Liver (tissue), 9 donors: ENCODE measurements around the gene BFSP2. TPM values are rescaled to one million over a fixed set of nuclear protein-coding genes. Genes with fewer than 3 reads are reported as not detected.

Experiments used
- DNase-seq: peaks from one replicate; pipeline ENCODE4 v3.0.0-alpha.2; 2017; ENCODE audit warnings: low spot score
- H3K27ac ChIP-seq, 2 donors: one replicate each; pipeline ENCODE4 v1.7.0; 2013; ENCODE audit warnings: inconsistent platforms in 2 of 2, low read length in 2 of 2, control low read depth in 1 of 2, low read depth in 1 of 2, mild to moderate bottlenecking in 1 of 2
- H3K27me3 ChIP-seq, 4 donors: one replicate each; pipeline versions ENCODE4 v1.6.1 to v1.7.0; 2013; ENCODE audit warnings: low read length in 3 of 4, inconsistent platforms in 1 of 4, mild to moderate bottlenecking in 1 of 4, moderate library complexity in 1 of 4; ENCODE audit not compliant: control insufficient read depth in 4 of 4, insufficient read depth in 4 of 4
- H3K36me3 ChIP-seq, 4 donors: one replicate each; pipeline versions ENCODE4 v1.6.1 to v1.7.0; 2013; ENCODE audit warnings: low read length in 3 of 4, mild to moderate bottlenecking in 3 of 4, low read depth in 1 of 4, moderate library complexity in 1 of 4; ENCODE audit not compliant: control insufficient read depth in 4 of 4, insufficient read depth in 3 of 4
- H3K4me1 ChIP-seq, 4 donors: one replicate each; pipeline versions ENCODE4 v1.6.1 to v1.7.0; 2013; ENCODE audit warnings: low read length in 3 of 4, mild to moderate bottlenecking in 3 of 4, moderate library complexity in 1 of 4; ENCODE audit not compliant: control insufficient read depth in 4 of 4, insufficient read depth in 4 of 4
- H3K4me3 ChIP-seq, 3 donors: one replicate each; pipeline versions ENCODE4 v1.6.1 to v1.7.0; 2013; ENCODE audit warnings: low read length in 3 of 3, control low read depth in 1 of 3, low read depth in 1 of 3, mild to moderate bottlenecking in 1 of 3
- H3K9ac ChIP-seq, 2 donors: one replicate each; pipeline ENCODE4 v1.7.0; 2013; ENCODE audit warnings: low read length in 2 of 2, mild to moderate bottlenecking in 2 of 2, moderate library complexity in 2 of 2, control low read depth in 1 of 2, low read depth in 1 of 2
- H3K9me3 ChIP-seq, 4 donors: one replicate each; pipeline versions ENCODE4 v1.6.1 to v1.7.0; 2013; ENCODE audit warnings: low read length in 3 of 4; ENCODE audit not compliant: control insufficient read depth in 4 of 4
- EGR1 ChIP-seq, 2 donors: IDR thresholded peaks; 2 replicates each; pipeline ENCODE4 v1.6.1; 2016 to 2018; ENCODE audit warnings: antibody characterized with exemption in 2 of 2, low read depth in 2 of 2
- FOXA1 ChIP-seq: IDR thresholded peaks from 2 replicates; pipeline ENCODE4 v1.6.1; 2016; ENCODE audit warnings: antibody characterized with exemption
- FOXA2 ChIP-seq: IDR thresholded peaks from 2 replicates; pipeline ENCODE4 v1.6.1; 2016; ENCODE audit warnings: antibody characterized with exemption
- GABPA ChIP-seq, 2 donors: IDR thresholded peaks in 1 of 2; conservative IDR thresholded peaks in 1 of 2; 2 replicates each; pipeline ENCODE4 v1.6.1; 2016; ENCODE audit warnings: antibody characterized with exemption in 2 of 2, mild to moderate bottlenecking in 1 of 2, moderate library complexity in 1 of 2
- HNF4A ChIP-seq, 2 donors: conservative IDR thresholded peaks; 2 replicates each; pipeline ENCODE4 v1.6.1; 2016; ENCODE audit warnings: antibody characterized with exemption in 2 of 2, mild to moderate bottlenecking in 2 of 2
- HNF4G ChIP-seq: IDR thresholded peaks from 2 replicates; pipeline ENCODE4 v1.6.1; 2016; ENCODE audit warnings: antibody characterized with exemption
- JUND ChIP-seq, 2 donors: IDR thresholded peaks; 2 replicates each; pipeline ENCODE4 v1.6.1; 2016; ENCODE audit warnings: antibody characterized with exemption in 2 of 2
- NR2F2 ChIP-seq: IDR thresholded peaks from 2 replicates; pipeline ENCODE4 v1.6.1; 2016; ENCODE audit warnings: antibody characterized with exemption
- RAD21 ChIP-seq, 2 donors: IDR thresholded peaks; 2 replicates each; pipeline ENCODE4 v1.6.1; 2016; ENCODE audit warnings: antibody characterized with exemption in 2 of 2, mild to moderate bottlenecking in 2 of 2
- RXRA ChIP-seq, 2 donors: IDR thresholded peaks; 2 replicates each; pipeline ENCODE4 v1.6.1; 2017 to 2018; ENCODE audit warnings: antibody characterized with exemption in 2 of 2, mild to moderate bottlenecking in 1 of 2
- SP1 ChIP-seq: IDR thresholded peaks from 2 replicates; pipeline ENCODE4 v1.6.1; 2018; ENCODE audit warnings: antibody characterized with exemption, mild to moderate bottlenecking
- TAF1 ChIP-seq: conservative IDR thresholded peaks from 2 replicates; pipeline ENCODE4 v1.6.1; 2016; ENCODE audit warnings: antibody characterized with exemption, mild to moderate bottlenecking
- WGBS: extraction: QIAGEN DNeasy Blood & Tissue Kit; methylation state at CpG from one replicate; pipeline ENCODE4 v1.1.7; 2013; 5-methylcytosine and 5-hydroxymethylcytosine counted together
- polyA plus RNA-seq, 2 donors: library from polyadenylated mRNA; stranded (reverse) in 1 of 2; unstranded in 1 of 2; fragments of 200-250 nt in 1 of 2; fragments of >200 nt in 1 of 2; fragmentation: Nextera tagmentation in 1 of 2; extraction: Ambion mirVana in 1 of 2; gene quantifications; one replicate each; pipeline versions ENCODE4 v1.2.1 to v1.2.3, GENCODE V29; 2013 to 2015
- total RNA-seq, 2 donors: library from RNA; depleted of rRNA; stranded (reverse); fragments of >200 nt; gene quantifications; one replicate each; pipeline ENCODE4 v1.2.3, GENCODE V29; 2014
- TF ChIP-seq, protein P1 (sequence below): IDR thresholded peaks from 2 replicates; pipeline ENCODE4 v1.6.1; 2016; ENCODE audit warnings: antibody characterized with exemption
- TF ChIP-seq, protein P2 (sequence below): IDR thresholded peaks from 2 replicates; pipeline ENCODE4 v1.6.1; 2016; ENCODE audit warnings: antibody characterized with exemption, mild to moderate bottlenecking
- TF ChIP-seq, protein P3 (sequence below): IDR thresholded peaks from 2 replicates; pipeline ENCODE4 v1.6.1; 2016; ENCODE audit warnings: antibody characterized with exemption
- TF ChIP-seq, protein P4 (sequence below): IDR thresholded peaks from 2 replicates; pipeline ENCODE4 v1.6.1; 2016; ENCODE audit warnings: antibody characterized with exemption
- TF ChIP-seq, protein P5 (sequence below): fragments of 150-350 bp; IDR thresholded peaks from 2 replicates; pipeline ENCODE4 v1.5.1; 2017; ENCODE audit warnings: improper control_type of control experiment, low read depth, low read length; ENCODE audit not compliant: missing input control
- donor health status: healthy.
- donor health status: healthy.
- donor health status: healthy.
- donor health status: healthy.
- donor health status: healthy.

Gene BFSP2
- total and polyA plus RNA-seq, 4 donors = 0.42 TPM; not detected in 3

DNA sequence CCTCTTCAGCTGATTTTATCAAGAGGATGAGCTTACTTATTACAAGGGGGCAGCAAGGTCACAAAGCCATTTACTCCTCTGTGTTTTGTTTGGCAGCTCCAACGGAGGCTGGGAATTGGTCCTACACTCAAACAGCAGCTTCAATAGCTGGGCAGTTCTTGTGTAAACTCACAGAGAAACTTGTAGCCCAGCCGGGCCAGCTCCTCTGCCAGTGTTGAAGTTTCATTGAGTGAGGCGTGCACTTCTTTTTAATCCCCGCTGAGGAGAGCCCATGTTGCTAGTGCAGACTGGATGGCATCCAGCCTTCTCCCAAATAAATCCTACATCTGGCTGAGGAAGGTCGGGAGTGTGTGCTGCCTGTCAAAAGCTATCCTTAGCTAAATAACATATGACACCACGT is 59.5 kb downstream of the BFSP2 start (continued):
- TF ChIP-seq FOXA2 (no peak), HNF4A (conservative IDR thresholded peaks at IDR 0.05) (peak; percentile 47 to 55), GABPA (IDR thresholded peaks at IDR 0.05 in 1 of 2, conservative IDR thresholded peaks at IDR 0.05 in 1 of 2) (no peak), FOXA1 (no peak), JUND (IDR thresholded peaks at IDR 0.05) (peak; percentile 22 to 31)
- TF ChIP-seq, protein P1, sequence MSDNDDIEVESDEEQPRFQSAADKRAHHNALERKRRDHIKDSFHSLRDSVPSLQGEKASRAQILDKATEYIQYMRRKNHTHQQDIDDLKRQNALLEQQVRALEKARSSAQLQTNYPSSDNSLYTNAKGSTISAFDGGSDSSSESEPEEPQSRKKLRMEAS = peak; percentile 15

DNA sequence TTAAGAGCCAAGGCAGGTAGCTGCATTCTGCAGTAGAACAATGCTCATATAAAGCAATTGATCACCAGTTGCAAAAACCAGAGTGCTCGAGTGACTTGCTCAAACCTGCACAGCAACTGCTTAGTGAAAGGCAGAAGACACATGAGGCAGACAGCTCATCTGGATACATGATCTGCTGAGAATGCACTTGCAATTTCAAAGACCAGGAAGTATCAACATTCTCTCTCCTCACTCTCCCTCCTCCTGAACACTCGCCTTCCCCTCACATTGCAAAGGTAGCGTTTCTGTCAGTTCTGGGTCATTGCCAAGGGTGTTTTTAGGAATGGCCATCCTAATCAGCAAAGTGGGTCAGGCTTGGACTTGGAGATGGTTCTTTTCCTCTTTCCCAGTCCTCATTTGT is 61.0 kb downstream of the BFSP2 start:
- Histone ChIP-seq H3K4me3 (no peak overlapping the region), H3K36me3 (no peaks in the 10 kb centered on the region), H3K27ac (no peak overlapping the region), H3K27me3 (peaks cover 0 to 6% (median 0%) of the 10 kb centered on the region in 4 donors), H3K9ac (no peak overlapping the region), H3K4me1 (peaks cover 0 to 14% (median 8%) of the 10 kb centered on the region in 4 donors), H3K9me3 (peaks cover 0 to 2% (median 0%) of the 10 kb centered on the region in 4 donors)
- TF ChIP-seq JUND (IDR thresholded peaks at IDR 0.05) = no peak
- TF ChIP-seq, protein P2, sequence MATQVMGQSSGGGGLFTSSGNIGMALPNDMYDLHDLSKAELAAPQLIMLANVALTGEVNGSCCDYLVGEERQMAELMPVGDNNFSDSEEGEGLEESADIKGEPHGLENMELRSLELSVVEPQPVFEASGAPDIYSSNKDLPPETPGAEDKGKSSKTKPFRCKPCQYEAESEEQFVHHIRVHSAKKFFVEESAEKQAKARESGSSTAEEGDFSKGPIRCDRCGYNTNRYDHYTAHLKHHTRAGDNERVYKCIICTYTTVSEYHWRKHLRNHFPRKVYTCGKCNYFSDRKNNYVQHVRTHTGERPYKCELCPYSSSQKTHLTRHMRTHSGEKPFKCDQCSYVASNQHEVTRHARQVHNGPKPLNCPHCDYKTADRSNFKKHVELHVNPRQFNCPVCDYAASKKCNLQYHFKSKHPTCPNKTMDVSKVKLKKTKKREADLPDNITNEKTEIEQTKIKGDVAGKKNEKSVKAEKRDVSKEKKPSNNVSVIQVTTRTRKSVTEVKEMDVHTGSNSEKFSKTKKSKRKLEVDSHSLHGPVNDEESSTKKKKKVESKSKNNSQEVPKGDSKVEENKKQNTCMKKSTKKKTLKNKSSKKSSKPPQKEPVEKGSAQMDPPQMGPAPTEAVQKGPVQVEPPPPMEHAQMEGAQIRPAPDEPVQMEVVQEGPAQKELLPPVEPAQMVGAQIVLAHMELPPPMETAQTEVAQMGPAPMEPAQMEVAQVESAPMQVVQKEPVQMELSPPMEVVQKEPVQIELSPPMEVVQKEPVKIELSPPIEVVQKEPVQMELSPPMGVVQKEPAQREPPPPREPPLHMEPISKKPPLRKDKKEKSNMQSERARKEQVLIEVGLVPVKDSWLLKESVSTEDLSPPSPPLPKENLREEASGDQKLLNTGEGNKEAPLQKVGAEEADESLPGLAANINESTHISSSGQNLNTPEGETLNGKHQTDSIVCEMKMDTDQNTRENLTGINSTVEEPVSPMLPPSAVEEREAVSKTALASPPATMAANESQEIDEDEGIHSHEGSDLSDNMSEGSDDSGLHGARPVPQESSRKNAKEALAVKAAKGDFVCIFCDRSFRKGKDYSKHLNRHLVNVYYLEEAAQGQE = no peak
- TF ChIP-seq, protein P3, sequence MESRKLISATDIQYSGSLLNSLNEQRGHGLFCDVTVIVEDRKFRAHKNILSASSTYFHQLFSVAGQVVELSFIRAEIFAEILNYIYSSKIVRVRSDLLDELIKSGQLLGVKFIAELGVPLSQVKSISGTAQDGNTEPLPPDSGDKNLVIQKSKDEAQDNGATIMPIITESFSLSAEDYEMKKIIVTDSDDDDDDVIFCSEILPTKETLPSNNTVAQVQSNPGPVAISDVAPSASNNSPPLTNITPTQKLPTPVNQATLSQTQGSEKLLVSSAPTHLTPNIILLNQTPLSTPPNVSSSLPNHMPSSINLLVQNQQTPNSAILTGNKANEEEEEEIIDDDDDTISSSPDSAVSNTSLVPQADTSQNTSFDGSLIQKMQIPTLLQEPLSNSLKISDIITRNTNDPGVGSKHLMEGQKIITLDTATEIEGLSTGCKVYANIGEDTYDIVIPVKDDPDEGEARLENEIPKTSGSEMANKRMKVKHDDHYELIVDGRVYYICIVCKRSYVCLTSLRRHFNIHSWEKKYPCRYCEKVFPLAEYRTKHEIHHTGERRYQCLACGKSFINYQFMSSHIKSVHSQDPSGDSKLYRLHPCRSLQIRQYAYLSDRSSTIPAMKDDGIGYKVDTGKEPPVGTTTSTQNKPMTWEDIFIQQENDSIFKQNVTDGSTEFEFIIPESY = no peak
- no peak for TF ChIP-seq FOXA2
- TF ChIP-seq FOXA1 = no peak
- no peak for TF ChIP-seq HNF4G
- no peak for TF ChIP-seq EGR1 (IDR thresholded peaks at IDR 0.05; ENCODE audit: low read depth in 2 of 2)
- TF ChIP-seq, protein P4, sequence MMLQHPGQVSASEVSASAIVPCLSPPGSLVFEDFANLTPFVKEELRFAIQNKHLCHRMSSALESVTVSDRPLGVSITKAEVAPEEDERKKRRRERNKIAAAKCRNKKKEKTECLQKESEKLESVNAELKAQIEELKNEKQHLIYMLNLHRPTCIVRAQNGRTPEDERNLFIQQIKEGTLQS = no peak
- no peak for TF ChIP-seq SP1
- no peak for TF ChIP-seq HNF4A (conservative IDR thresholded peaks at IDR 0.05)
- WGBS = 73% methylated on average over 3 of the region's 3 CpGs
- DNase-seq = no peak

DNA sequence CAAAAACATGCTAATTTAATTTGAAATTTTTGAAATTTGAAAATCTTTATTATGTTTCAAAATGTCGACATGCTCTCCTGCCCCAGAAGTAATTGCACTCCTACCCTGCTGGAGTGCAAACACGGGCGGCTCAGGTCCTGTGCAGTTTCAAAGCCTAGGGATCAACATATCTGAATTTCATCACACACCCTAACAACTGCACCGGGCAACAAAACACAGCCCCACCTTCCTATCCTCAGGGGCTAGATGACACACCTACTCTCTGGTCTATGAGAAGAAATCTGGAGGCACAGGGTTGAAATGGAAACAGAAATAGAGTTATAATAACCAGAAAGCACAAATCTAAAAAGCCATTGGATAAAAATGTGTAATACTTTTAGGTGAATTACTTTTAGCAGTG is 61.4 kb downstream of the BFSP2 start:
- 61% methylated on average over 4 of the region's 4 CpGs for WGBS
- DNase-seq = no peak
- Histone ChIP-seq H3K36me3 (no peaks in the 10 kb centered on the region), H3K9ac (no peak overlapping the region), H3K27ac (no peak overlapping the region), H3K4me3 (no peak overlapping the region), H3K27me3 (peaks cover 0 to 6% (median 0%) of the 10 kb centered on the region in 4 donors), H3K9me3 (peaks cover 0 to 2% (median 0%) of the 10 kb centered on the region in 4 donors), H3K4me1 (peaks cover 0 to 14% (median 8%) of the 10 kb centered on the region in 4 donors)
- no peak for TF ChIP-seq TAF1
- TF ChIP-seq, protein P4 = no peak
- no peak for TF ChIP-seq NR2F2
- TF ChIP-seq RAD21 (IDR thresholded peaks at IDR 0.05) = no peak
- no peak for TF ChIP-seq JUND (IDR thresholded peaks at IDR 0.05)
- no peak for TF ChIP-seq RXRA (IDR thresholded peaks at IDR 0.05)
- no peak for TF ChIP-seq FOXA1
- TF ChIP-seq, protein P5, sequence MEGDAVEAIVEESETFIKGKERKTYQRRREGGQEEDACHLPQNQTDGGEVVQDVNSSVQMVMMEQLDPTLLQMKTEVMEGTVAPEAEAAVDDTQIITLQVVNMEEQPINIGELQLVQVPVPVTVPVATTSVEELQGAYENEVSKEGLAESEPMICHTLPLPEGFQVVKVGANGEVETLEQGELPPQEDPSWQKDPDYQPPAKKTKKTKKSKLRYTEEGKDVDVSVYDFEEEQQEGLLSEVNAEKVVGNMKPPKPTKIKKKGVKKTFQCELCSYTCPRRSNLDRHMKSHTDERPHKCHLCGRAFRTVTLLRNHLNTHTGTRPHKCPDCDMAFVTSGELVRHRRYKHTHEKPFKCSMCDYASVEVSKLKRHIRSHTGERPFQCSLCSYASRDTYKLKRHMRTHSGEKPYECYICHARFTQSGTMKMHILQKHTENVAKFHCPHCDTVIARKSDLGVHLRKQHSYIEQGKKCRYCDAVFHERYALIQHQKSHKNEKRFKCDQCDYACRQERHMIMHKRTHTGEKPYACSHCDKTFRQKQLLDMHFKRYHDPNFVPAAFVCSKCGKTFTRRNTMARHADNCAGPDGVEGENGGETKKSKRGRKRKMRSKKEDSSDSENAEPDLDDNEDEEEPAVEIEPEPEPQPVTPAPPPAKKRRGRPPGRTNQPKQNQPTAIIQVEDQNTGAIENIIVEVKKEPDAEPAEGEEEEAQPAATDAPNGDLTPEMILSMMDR = no peak
- no peak for TF ChIP-seq FOXA2
